ENCODE data around the gene LRMDA. TPM values are rescaled to one million over a fixed set of nuclear protein-coding genes. Genes with fewer than 3 reads are reported as not detected.

LRMDA gene
- total RNA-seq, 1 donor from 2014 or later = 17.1 TPM

GRCh38 chr10:76255241-76255640 lies 823.8 kb downstream of the LRMDA start:
- no peak for DNase-seq (ENCODE audit: low spot score)

GRCh38 chr10:76257816-76258215 lies 826.4 kb downstream of the LRMDA start:
- no peak for DNase-seq (ENCODE audit: low spot score)

- DNase-seq (ENCODE audit: low spot score) = no peak
Measured at GRCh38 chr10:76265441-76266113, 834.2 kb downstream of the LRMDA start.

GRCh38 chr10:76268530-76268929 lies 837.1 kb downstream of the LRMDA start:
- no peak for DNase-seq (ENCODE audit: low spot score)

- no peak for DNase-seq (ENCODE audit: low spot score)
Measured at GRCh38 chr10:76268954-76269353, 837.5 kb downstream of the LRMDA start.

- DNase-seq (ENCODE audit: low spot score) = no peak
Measured at GRCh38 chr10:76270464-76270863, 839.0 kb downstream of the LRMDA start.

GRCh38 chr10:76274933-76275332 lies 843.5 kb downstream of the LRMDA start:
- DNase-seq (ENCODE audit: low spot score) = no peak

- no peak for DNase-seq (ENCODE audit: low spot score)
Measured at GRCh38 chr10:76278811-76279460, 847.5 kb downstream of the LRMDA start.

GRCh38 chr10:76281659-76282058 lies 850.2 kb downstream of the LRMDA start:
- DNase-seq (ENCODE audit: low spot score) = no peak

- DNase-seq (ENCODE audit: low spot score) = peak; percentile 66
Measured at GRCh38 chr10:76282061-76283025, 850.9 kb downstream of the LRMDA start.

- no peak for DNase-seq (ENCODE audit: low spot score)
Measured at GRCh38 chr10:76284351-76284750, 852.9 kb downstream of the LRMDA start.

GRCh38 chr10:76285012-76285411 lies 853.6 kb downstream of the LRMDA start:
- no peak for DNase-seq (ENCODE audit: low spot score)

GRCh38 chr10:76285515-76285914 lies 854.1 kb downstream of the LRMDA start:
- DNase-seq (ENCODE audit: low spot score) = no peak

- no peak for DNase-seq (ENCODE audit: low spot score)
Measured at GRCh38 chr10:76286536-76286935, 855.1 kb downstream of the LRMDA start.

GRCh38 chr10:76287856-76288255 lies 856.4 kb downstream of the LRMDA start:
- DNase-seq (ENCODE audit: low spot score) = no peak

- no peak for DNase-seq (ENCODE audit: low spot score)
Measured at GRCh38 chr10:76291175-76291574, 859.8 kb downstream of the LRMDA start.

GRCh38 chr10:76291885-76292284 lies 860.5 kb downstream of the LRMDA start:
- no peak for DNase-seq (ENCODE audit: low spot score)

GRCh38 chr10:76296957-76297356 lies 865.5 kb downstream of the LRMDA start:
- no peak for DNase-seq (ENCODE audit: low spot score)

- no peak for DNase-seq (ENCODE audit: low spot score)
Measured at GRCh38 chr10:76297358-76297757, 865.9 kb downstream of the LRMDA start.

- DNase-seq (ENCODE audit: low spot score) = peak; percentile 40
Measured at GRCh38 chr10:76297780-76298281, 866.4 kb downstream of the LRMDA start.

- no peak for DNase-seq (ENCODE audit: low spot score)
Measured at GRCh38 chr10:76298329-76298728, 866.9 kb downstream of the LRMDA start.

- no peak for DNase-seq (ENCODE audit: low spot score)
Measured at GRCh38 chr10:76299501-76299900, 868.1 kb downstream of the LRMDA start.

All from mucosa of gallbladder (tissue), 1 donor.